Measurements from ENCODE around the gene RPS25. TPM values are rescaled to one million over a fixed set of nuclear protein-coding genes. Genes with fewer than 3 reads are reported as not detected.

Gene RPS25
- total and polyA plus RNA-seq, 4 donors, result 228 to 499 (median 385) TPM

Small RNA genes within 50 kb of the gene (small RNA-seq; reads per million reads assigned to genes)
- gene AP003392.2, result not detected
- not detected for gene RF00017
- not detected for gene RF00019

Other genes with a start within 250 kb of the RPS25 start
- gene DDX6, start 227.2 kb downstream of the RPS25 start, total RNA-seq, result 10 to 100 TPM; 74.5 to 98.4 TPM
- 10 to 100 TPM; 11.3 to 13.2 TPM for gene DDX6, start 227.2 kb downstream of the RPS25 start, polyA plus RNA-seq
- gene CXCR5, start 134.5 kb downstream of the RPS25 start, total RNA-seq, result not detected
- under 1 TPM; 0.06 to 0.92 TPM for gene CXCR5, start 134.5 kb downstream of the RPS25 start, polyA plus RNA-seq
- 10 to 100 TPM in 1 of 2 donors, 1 to 10 TPM in 1; 6.1 to 10.2 TPM for gene BCL9L, start 92.4 kb downstream of the RPS25 start, total RNA-seq
- gene BCL9L, start 92.4 kb downstream of the RPS25 start, polyA plus RNA-seq, result 10 to 100 TPM in 1 of 2 donors, 1 to 10 TPM in 1; 2.2 to 11.6 TPM
- not detected for gene UPK2, start 62.0 kb downstream of the RPS25 start, total RNA-seq
- not detected for gene UPK2, start 62.0 kb downstream of the RPS25 start, polyA plus RNA-seq
- gene FOXR1, start 46.6 kb downstream of the RPS25 start, total RNA-seq, result not detected
- not detected for gene FOXR1, start 46.6 kb downstream of the RPS25 start, polyA plus RNA-seq
- gene CENATAC, start 20.2 kb downstream of the RPS25 start, total RNA-seq, result 10 to 100 TPM; 12.0 to 33.6 TPM
- gene CENATAC, start 20.2 kb downstream of the RPS25 start, polyA plus RNA-seq, result 10 to 100 TPM in 1 of 2 donors, 1 to 10 TPM in 1; 6.0 to 14.5 TPM
- 10 to 100 TPM; 32.8 to 35.7 TPM for gene TRAPPC4, start 423 bp upstream of the RPS25 start, total RNA-seq
- gene TRAPPC4, start 423 bp upstream of the RPS25 start, polyA plus RNA-seq, result 10 to 100 TPM; 21.1 to 32.1 TPM
- gene SLC37A4, start 12.5 kb upstream of the RPS25 start, total RNA-seq, result 100 to 1,000 TPM in 1 of 2 donors, 10 to 100 TPM in 1; 62.7 to 184 TPM
- gene SLC37A4, start 12.5 kb upstream of the RPS25 start, polyA plus RNA-seq, result 10 to 100 TPM; 93.8 to 98.7 TPM
- 100 to 1,000 TPM in 1 of 2 donors, 10 to 100 TPM in 1; 46.3 to 270 TPM for gene HYOU1, start 38.9 kb upstream of the RPS25 start, total RNA-seq
- gene HYOU1, start 38.9 kb upstream of the RPS25 start, polyA plus RNA-seq, result 100 to 1,000 TPM in 1 of 2 donors, 10 to 100 TPM in 1; 41.6 to 191 TPM
- 10 to 100 TPM; 12.9 to 17.4 TPM for gene VPS11, start 49.5 kb upstream of the RPS25 start, total RNA-seq
- 10 to 100 TPM in 1 of 2 donors, 1 to 10 TPM in 1; 7.2 to 11.5 TPM for gene VPS11, start 49.5 kb upstream of the RPS25 start, polyA plus RNA-seq
- 100 to 1,000 TPM in 1 of 2 donors, 10 to 100 TPM in 1; 10.5 to 224 TPM for gene HMBS, start 66.5 kb upstream of the RPS25 start, total RNA-seq
- gene HMBS, start 66.5 kb upstream of the RPS25 start, polyA plus RNA-seq, result 10 to 100 TPM; 21.2 to 32.2 TPM
- gene DPAGT1, start 83.5 kb upstream of the RPS25 start, total RNA-seq, result 10 to 100 TPM; 12.8 to 40.5 TPM
- 10 to 100 TPM; 34.3 to 48.0 TPM for gene DPAGT1, start 83.5 kb upstream of the RPS25 start, polyA plus RNA-seq
- 1 to 10 TPM; 3.5 to 6.1 TPM for gene C2CD2L, start 89.0 kb upstream of the RPS25 start, total RNA-seq
- 1 to 10 TPM; 2.5 to 6.3 TPM for gene C2CD2L, start 89.0 kb upstream of the RPS25 start, polyA plus RNA-seq
- 10 to 100 TPM; 10.2 to 14.3 TPM for gene HINFP, start 103.2 kb upstream of the RPS25 start, total RNA-seq
- gene HINFP, start 103.2 kb upstream of the RPS25 start, polyA plus RNA-seq, result 1 to 10 TPM; 6.4 to 6.5 TPM
- gene ABCG4, start 130.7 kb upstream of the RPS25 start, total RNA-seq, result under 1 TPM; 0.05 to 0.17 TPM
- gene ABCG4, start 130.7 kb upstream of the RPS25 start, polyA plus RNA-seq, result under 1 TPM in 1 of 2 donors, not detected in 1; 0.03 TPM
- gene NLRX1, start 150.4 kb upstream of the RPS25 start, total RNA-seq, result 10 to 100 TPM; 11.0 to 12.0 TPM
- gene NLRX1, start 150.4 kb upstream of the RPS25 start, polyA plus RNA-seq, result 1 to 10 TPM; 4.2 to 9.8 TPM
- under 1 TPM in 1 of 2 donors, not detected in 1; 0.17 TPM for gene NHERF4, start 167.1 kb upstream of the RPS25 start, total RNA-seq
- gene NHERF4, start 167.1 kb upstream of the RPS25 start, polyA plus RNA-seq, result under 1 TPM in 1 of 2 donors, not detected in 1; 0.03 TPM
- 1 to 10 TPM; 5.3 to 5.5 TPM for gene CBL, start 188.0 kb upstream of the RPS25 start, total RNA-seq
- 1 to 10 TPM; 1.6 to 1.7 TPM for gene CBL, start 188.0 kb upstream of the RPS25 start, polyA plus RNA-seq